ENCODE data around the gene AKNA. TPM values are rescaled to one million over a fixed set of nuclear protein-coding genes. Genes with fewer than 3 reads are reported as not detected.
A peak's percentile ranks its signal among the peaks of the same experiment; 100 is the strongest.

AKNA gene
- polyA plus RNA-seq, 1 experiment = 7.0 TPM

DNA sequence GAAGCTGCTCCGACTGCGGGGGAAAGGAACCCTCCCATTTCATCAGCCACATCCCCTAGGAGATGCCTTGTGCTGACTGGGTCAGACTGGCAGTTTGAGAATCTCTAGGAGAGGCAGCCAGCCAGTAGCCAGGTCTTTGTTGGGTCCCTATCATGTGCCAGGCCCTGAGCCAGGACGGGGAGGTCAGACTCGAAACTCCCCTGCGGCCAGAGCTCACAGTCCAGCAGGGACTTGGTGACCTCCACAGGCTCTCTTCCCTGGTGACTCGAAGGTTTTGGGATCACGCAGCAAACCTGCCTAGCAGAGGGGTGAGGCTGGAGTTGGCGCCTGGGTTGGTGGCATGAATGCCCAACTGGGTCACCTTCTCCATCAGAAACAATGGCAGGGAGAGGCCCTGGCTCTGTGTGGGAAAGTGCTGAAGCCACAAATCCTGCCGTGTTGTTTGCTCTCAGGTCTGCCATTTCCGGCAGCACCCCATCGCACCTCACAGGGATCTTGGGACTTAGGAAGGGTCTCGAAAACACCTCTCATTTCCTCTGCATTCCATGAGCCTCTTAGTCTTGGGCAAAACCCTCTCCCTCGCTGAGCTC lies 79.3 kb downstream of the AKNA start:
- Histone ChIP-seq H3K9me3 (ENCODE audit: control insufficient read depth, insufficient read depth, low read length) (no peaks in the 10 kb centered on the region), H3K27me3 (ENCODE audit: control insufficient read depth, insufficient read depth, low read length) (no peaks in the 10 kb centered on the region), H3K4me3 (ENCODE audit: low read depth, low read length) (no peak overlapping the region), H3K27ac (ENCODE audit: low read depth, low read length) (peak overlapping the region; percentile 11)
- no peak for DNase-seq (ENCODE audit: low read depth, low spot score)
- CTCF ChIA-PET = interaction anchor here (1.3 to 1.4 kb wide), 3 partner anchors 17 to 200 kb away, joined by 3 to 6 read pairs (median 4); no protein-coding TSS in a partner anchor
- POLR2A ChIA-PET = no interaction called here
- TF ChIP-seq CTCF (IDR thresholded peaks at IDR 0.05; ENCODE audit: low read depth, low read length) = no peak

DNA sequence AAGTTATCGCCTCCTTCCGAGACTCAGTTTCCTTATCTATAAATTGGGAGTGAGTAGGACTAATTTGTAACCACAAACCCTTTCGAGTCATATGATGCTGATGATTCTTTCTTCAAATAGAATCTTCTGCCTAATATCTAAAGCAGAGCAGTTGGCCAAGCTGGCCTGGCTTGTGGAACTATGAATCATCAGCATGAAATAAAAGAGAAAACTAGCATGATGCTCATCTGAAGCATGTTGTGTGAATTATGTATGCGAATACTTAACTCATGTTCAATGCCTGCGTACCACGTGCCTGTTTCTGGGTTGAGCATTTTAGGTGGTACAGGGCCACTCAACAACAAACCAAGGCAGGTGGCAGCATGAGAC lies 79.9 kb downstream of the AKNA start:
- H3K27me3 ChIP-seq (ENCODE audit: control insufficient read depth, insufficient read depth, low read length) = no peaks in the 10 kb centered on the region
- peak overlapping the region; percentile 11 for H3K27ac ChIP-seq (ENCODE audit: low read depth, low read length)
- H3K4me3 ChIP-seq (ENCODE audit: low read depth, low read length) = no peak overlapping the region
- CTCF ChIA-PET = interaction anchor here (1.3 to 1.4 kb wide), 2 partner anchors 153 to 200 kb away, joined by 3 to 6 read pairs; no protein-coding TSS in a partner anchor
- POLR2A ChIA-PET = no interaction called here
- H3K9me3 ChIP-seq (ENCODE audit: control insufficient read depth, insufficient read depth, low read length) = no peaks in the 10 kb centered on the region
- TF ChIP-seq CTCF (IDR thresholded peaks at IDR 0.05; ENCODE audit: low read depth, low read length) = no peak
- DNase-seq (ENCODE audit: low read depth, low spot score) = no peak

- no peak for TF ChIP-seq CTCF (IDR thresholded peaks at IDR 0.05; ENCODE audit: low read depth, low read length)
- no peaks in the 10 kb centered on the region for H3K9me3 ChIP-seq (ENCODE audit: control insufficient read depth, insufficient read depth, low read length)
- CTCF ChIA-PET = interaction anchor here (0.6 to 1.3 kb wide), 4 partner anchors 9 to 527 kb away, joined by 3 to 4 read pairs (median 4); partner anchors contain the start of gene COL27A1
- POLR2A ChIA-PET = interaction anchor here (0.6 kb wide), 2 partner anchors 19 to 22 kb away, joined by 3 to 4 read pairs; no protein-coding TSS in a partner anchor
- no peaks in the 10 kb centered on the region for H3K27me3 ChIP-seq (ENCODE audit: control insufficient read depth, insufficient read depth, low read length)
- no peak overlapping the region for H3K27ac ChIP-seq (ENCODE audit: low read depth, low read length)
- H3K4me3 ChIP-seq (ENCODE audit: low read depth, low read length) = no peak overlapping the region
- DNase-seq (ENCODE audit: low read depth, low spot score) = no peak
These were observed 83.2 kb downstream of the AKNA start for GRCh38 chr9:114304416-114305188.

DNA sequence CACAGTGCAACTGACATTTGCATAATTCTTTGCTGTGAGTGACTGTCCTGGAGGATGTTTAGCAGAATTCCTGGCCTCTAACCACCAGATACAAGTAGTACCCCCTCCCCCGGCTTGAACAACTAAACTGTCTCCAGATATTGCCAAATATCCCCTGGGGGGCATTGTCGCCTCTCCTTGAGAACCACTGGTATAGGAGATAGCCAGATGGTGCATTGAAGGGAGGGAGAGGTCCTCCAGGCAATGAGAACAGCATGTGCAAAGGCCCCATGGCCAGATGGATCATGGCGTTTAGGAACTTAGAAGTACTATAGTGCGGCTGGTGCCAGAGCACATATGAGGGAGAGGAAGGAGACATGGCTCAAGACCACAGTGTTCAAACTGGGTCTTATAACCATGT lies 83.8 kb downstream of the AKNA start:
- TF ChIP-seq CTCF (IDR thresholded peaks at IDR 0.05; ENCODE audit: low read depth, low read length) = no peak
- DNase-seq (ENCODE audit: low read depth, low spot score) = no peak
- ChIA-PET POLR2A (interaction anchor here (0.6 kb wide), 2 partner anchors 19 to 22 kb away, joined by 3 to 4 read pairs; no protein-coding TSS in a partner anchor), CTCF (no interaction called here)
- no peaks in the 10 kb centered on the region for H3K9me3 ChIP-seq (ENCODE audit: control insufficient read depth, insufficient read depth, low read length)
- no peak overlapping the region for H3K4me3 ChIP-seq (ENCODE audit: low read depth, low read length)
- no peaks in the 10 kb centered on the region for H3K27me3 ChIP-seq (ENCODE audit: control insufficient read depth, insufficient read depth, low read length)
- no peak overlapping the region for H3K27ac ChIP-seq (ENCODE audit: low read depth, low read length)

DNA sequence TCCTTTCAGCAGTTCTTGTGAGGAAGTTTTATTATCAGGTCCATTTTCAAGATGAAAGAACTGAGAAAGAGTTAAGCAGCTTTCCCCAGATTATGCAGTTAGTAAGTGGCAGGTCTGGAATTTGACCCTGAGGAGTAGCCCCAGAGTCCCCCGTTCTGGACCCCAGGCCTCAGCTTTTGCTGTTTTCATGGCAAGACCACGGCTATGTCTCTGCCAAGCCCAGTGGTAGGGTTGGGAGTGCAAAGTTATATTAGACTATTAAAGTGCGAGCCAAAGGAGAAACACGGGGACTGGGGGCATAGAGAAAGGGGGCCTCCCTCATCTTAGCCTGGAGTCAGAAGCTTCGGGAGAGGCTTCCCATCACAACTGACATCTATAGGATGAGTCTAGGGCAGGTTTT lies 84.2 kb downstream of the AKNA start:
- POLR2A ChIA-PET = interaction anchor here (0.6 kb wide), 1 partner anchor 18 kb away, joined by 4 read pairs; no protein-coding TSS in a partner anchor
- Histone ChIP-seq H3K27me3 (ENCODE audit: control insufficient read depth, insufficient read depth, low read length) (no peaks in the 10 kb centered on the region), H3K27ac (ENCODE audit: low read depth, low read length) (no peak overlapping the region), H3K9me3 (ENCODE audit: control insufficient read depth, insufficient read depth, low read length) (no peaks in the 10 kb centered on the region), H3K4me3 (ENCODE audit: low read depth, low read length) (no peak overlapping the region)
- CTCF ChIA-PET = interaction anchor here (0.6 to 1.3 kb wide), 2 partner anchors 12 to 70 kb away, joined by 3 read pairs; no protein-coding TSS in a partner anchor
- no peak for TF ChIP-seq CTCF (IDR thresholded peaks at IDR 0.05; ENCODE audit: low read depth, low read length)
- no peak for DNase-seq (ENCODE audit: low read depth, low spot score)

Measured in AG04450 (cell line).